Neural progenitor cell (in vitro differentiated cells): ENCODE results near the gene CPA4. TPM values are rescaled to one million over a fixed set of nuclear protein-coding genes. Genes with fewer than 3 reads are reported as not detected.
"Not testable (repeated sequence)": the region's sequence is repeated elsewhere in the genome, so short reads cannot be mapped to it uniquely, and the experiment has no call there.

Experiments
- DNase-seq: peaks from one replicate; pipeline ENCODE4 v3.0.0-alpha.2; 2016; ENCODE audit warnings: low spot score
- H2AFZ ChIP-seq: fragments of 200-600 bp; sonication (generic); replicated peaks from 2 replicates; pipeline ENCODE4 v1.6.1; 2016; ENCODE audit warnings: antibody characterized with exemption
- H3F3A ChIP-seq: fragments of 200-600 bp; sonication (generic); 2 replicates; pipeline ENCODE4 v1.6.1; 2016; ENCODE audit warnings: antibody characterized with exemption, low read depth
- H3K27ac ChIP-seq: fragments of 200-600 bp; sonication (generic); 2 replicates; pipeline ENCODE4 v1.5.1; 2016; ENCODE audit warnings: mild to moderate bottlenecking
- H3K27me3 ChIP-seq: fragments of 200-600 bp; sonication (generic); 2 replicates; pipeline ENCODE4 v1.6.1; 2016; ENCODE audit warnings: mild to moderate bottlenecking, moderate library complexity
- H3K36me3 ChIP-seq: fragments of 200-600 bp; sonication (generic); 2 replicates; pipeline ENCODE4 v1.5.1; 2016
- H3K4me1 ChIP-seq: fragments of 200-600 bp; sonication (generic); 2 replicates; pipeline ENCODE4 v1.6.1; 2016; ENCODE audit warnings: mixed run types
- H3K4me2 ChIP-seq: fragments of 200-600 bp; sonication (generic); 2 replicates; pipeline ENCODE4 v1.6.1; 2016
- H3K4me3 ChIP-seq: fragments of 200-600 bp; sonication (generic); 2 replicates; pipeline ENCODE4 v1.5.1; 2016
- H3K79me2 ChIP-seq: fragments of 200-600 bp; sonication (generic); 2 replicates; pipeline ENCODE4 v1.6.1; 2016; ENCODE audit warnings: low read depth
- H3K9ac ChIP-seq: fragments of 200-600 bp; sonication (generic); 2 replicates; pipeline ENCODE4 v1.6.1; 2016
- H3K9me3 ChIP-seq: fragments of 200-600 bp; sonication (generic); 2 replicates; pipeline ENCODE4 v1.5.1; 2016; ENCODE audit warnings: low read depth
- H4K20me1 ChIP-seq: fragments of 200-600 bp; sonication (generic); 2 replicates; pipeline ENCODE4 v1.6.1; 2016; ENCODE audit warnings: low read depth
- H3K27ac Mint-ChIP-seq: 3 replicates; pipeline ENCODE4 v1.8.0; 2021; ENCODE audit warnings: mixed read lengths
- H3K27me3 Mint-ChIP-seq: 2 replicates; pipeline ENCODE4 v1.8.0; 2022; ENCODE audit warnings: low read depth, mild to moderate bottlenecking, inconsistent platforms, moderate library complexity, mixed read lengths; ENCODE audit not compliant: insufficient read depth
- H3K36me3 Mint-ChIP-seq: 3 replicates; pipeline ENCODE4 v1.8.0; 2021; ENCODE audit warnings: mixed read lengths
- H3K4me1 Mint-ChIP-seq: 3 replicates; pipeline ENCODE4 v1.8.0; 2021; ENCODE audit warnings: mixed read lengths
- H3K4me3 Mint-ChIP-seq: 3 replicates; pipeline ENCODE4 v1.8.0; 2021; ENCODE audit warnings: mild to moderate bottlenecking, moderate library complexity, mixed read lengths
- H3K9me3 Mint-ChIP-seq: 3 replicates; pipeline ENCODE4 v1.8.0; 2020; ENCODE audit warnings: mixed read lengths
- EZH2 ChIP-seq: fragments of 200-600 bp; sonication (generic); IDR thresholded peaks from 2 replicates; pipeline ENCODE4 v1.6.1; 2017; ENCODE audit warnings: antibody characterized with exemption, mild to moderate bottlenecking, moderate library complexity
- EZH2phosphoT487 ChIP-seq: fragments of 200-600 bp; sonication (generic); IDR thresholded peaks from 2 replicates; pipeline ENCODE4 v1.6.1; 2017; ENCODE audit warnings: antibody characterized with exemption
- total RNA-seq: library from RNA; depleted of rRNA; stranded (reverse); fragments of >200 nt; gene quantifications from 2 replicates; pipeline ENCODE4 v1.2.3, GENCODE V29; 2015; ENCODE audit warnings: low replicate concordance
- TF ChIP-seq, protein P1 (sequence below): fragments of 200-600 bp; sonication (generic); IDR thresholded peaks from 2 replicates; pipeline ENCODE4 v1.5.1; 2017; ENCODE audit warnings: antibody characterized with exemption, mild to moderate bottlenecking

CPA4 gene
- not detected in 2 replicates for total RNA-seq

DNA sequence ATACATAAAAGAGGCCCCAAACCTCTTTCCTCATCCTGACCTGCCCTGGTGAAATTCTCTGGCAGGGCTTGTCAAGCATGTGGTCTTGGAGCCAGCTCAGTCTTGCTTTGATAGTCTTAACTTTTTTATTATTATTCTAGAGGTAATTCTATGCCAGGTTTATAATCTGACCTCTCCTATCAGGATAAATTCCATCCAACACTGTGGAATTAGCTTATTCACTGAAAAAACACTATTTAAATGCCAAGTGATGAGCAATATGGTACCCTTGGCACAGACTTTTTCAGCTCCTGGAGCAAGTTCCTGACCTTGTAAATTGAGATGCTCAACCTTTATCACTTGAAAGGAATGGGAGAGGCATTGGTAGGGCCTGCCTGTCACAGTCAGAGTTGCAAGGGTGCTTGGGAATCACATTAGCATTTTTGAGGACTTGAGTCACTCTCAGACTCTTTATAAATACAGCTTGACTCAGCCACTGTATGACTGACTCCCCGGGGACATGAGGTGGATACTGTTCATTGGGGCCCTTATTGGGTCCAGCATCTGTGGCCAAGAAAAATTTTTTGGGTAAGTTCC is at the start of gene CPA4:
Gene CPA4 (plus strand): TSS at position 480 of the 576 bp plus-strand sequence. CDS start 20 bp downstream, at position 500.
- no peaks in the 10 kb centered on the region for H3K9me3 ChIP-seq
- no peaks in the 10 kb centered on the region for H4K20me1 ChIP-seq
- no peaks in the 10 kb centered on the region for H3F3A ChIP-seq
- no peak for TF ChIP-seq EZH2
- TF ChIP-seq, protein P1, sequence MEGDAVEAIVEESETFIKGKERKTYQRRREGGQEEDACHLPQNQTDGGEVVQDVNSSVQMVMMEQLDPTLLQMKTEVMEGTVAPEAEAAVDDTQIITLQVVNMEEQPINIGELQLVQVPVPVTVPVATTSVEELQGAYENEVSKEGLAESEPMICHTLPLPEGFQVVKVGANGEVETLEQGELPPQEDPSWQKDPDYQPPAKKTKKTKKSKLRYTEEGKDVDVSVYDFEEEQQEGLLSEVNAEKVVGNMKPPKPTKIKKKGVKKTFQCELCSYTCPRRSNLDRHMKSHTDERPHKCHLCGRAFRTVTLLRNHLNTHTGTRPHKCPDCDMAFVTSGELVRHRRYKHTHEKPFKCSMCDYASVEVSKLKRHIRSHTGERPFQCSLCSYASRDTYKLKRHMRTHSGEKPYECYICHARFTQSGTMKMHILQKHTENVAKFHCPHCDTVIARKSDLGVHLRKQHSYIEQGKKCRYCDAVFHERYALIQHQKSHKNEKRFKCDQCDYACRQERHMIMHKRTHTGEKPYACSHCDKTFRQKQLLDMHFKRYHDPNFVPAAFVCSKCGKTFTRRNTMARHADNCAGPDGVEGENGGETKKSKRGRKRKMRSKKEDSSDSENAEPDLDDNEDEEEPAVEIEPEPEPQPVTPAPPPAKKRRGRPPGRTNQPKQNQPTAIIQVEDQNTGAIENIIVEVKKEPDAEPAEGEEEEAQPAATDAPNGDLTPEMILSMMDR = no peak
- TF ChIP-seq EZH2phosphoT487 = no peak
- no peak within 1 kb of the TSS for H3K4me3 Mint-ChIP-seq
- peaks cover 12% of the 10 kb centered on the region for H3K27me3 Mint-ChIP-seq
- no peaks in the 10 kb centered on the region for H3K36me3 Mint-ChIP-seq
- H3K4me1 Mint-ChIP-seq = peaks cover 21% of the 10 kb centered on the region
- no peaks in the 10 kb centered on the region for H3K27me3 ChIP-seq
- no peak within 1 kb of the TSS for H3K27ac ChIP-seq
- no peak within 1 kb of the TSS for H3K4me3 ChIP-seq
- no peaks in the 10 kb centered on the region for H3K4me1 ChIP-seq
- H3K79me2 ChIP-seq = no peaks in the 10 kb centered on the region
- peaks cover 25% of the 10 kb centered on the region for H3K9me3 Mint-ChIP-seq
- no peak within 1 kb of the TSS for H3K4me2 ChIP-seq
- peak within 1 kb of the TSS; percentile 76 for H3K27ac Mint-ChIP-seq
- no peaks in the 10 kb centered on the region for H3K36me3 ChIP-seq
- no peak within 1 kb of the TSS for H2AFZ ChIP-seq
- H3K9ac ChIP-seq = no peak within 1 kb of the TSS
- DNase-seq = no peak

GRCh38 chr7:130243486-130243885 is 49.5 kb upstream of the CPA4 start:
- H3K27me3 Mint-ChIP-seq, H3K4me1 Mint-ChIP-seq, H3F3A ChIP-seq, H3K4me1 ChIP-seq, H3K36me3 Mint-ChIP-seq, H3K4me3 Mint-ChIP-seq, H3K27ac ChIP-seq, H3K79me2 ChIP-seq, H3K4me3 ChIP-seq, H4K20me1 ChIP-seq, H3K36me3 ChIP-seq, DNase-seq, H3K4me2 ChIP-seq, H3K9me3 ChIP-seq, H3K9ac ChIP-seq, H3K27me3 ChIP-seq: not testable (repeated sequence)
- H3K9me3 Mint-ChIP-seq = peaks cover 18% of the 10 kb centered on the region
- peak overlapping the region; percentile 63 for H2AFZ ChIP-seq
- peak overlapping the region; percentile 37 for H3K27ac Mint-ChIP-seq

DNA sequence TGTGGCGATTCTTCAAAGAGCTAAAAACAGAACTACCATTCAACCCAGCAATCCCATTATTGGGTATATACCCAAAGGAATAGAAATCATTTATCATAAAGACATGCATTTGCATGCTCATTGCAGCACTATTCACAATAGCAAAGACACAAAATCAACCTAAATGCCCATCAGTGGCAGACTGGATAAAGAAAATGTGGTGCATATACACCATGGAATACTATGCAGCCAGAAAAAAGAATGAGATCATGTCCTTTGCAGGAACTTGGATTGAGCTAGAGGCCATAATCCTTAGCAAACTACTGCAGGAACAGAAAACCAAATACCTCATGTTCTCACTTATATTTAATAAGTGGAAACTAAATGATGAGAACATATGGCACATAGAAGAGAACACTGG is 46.5 kb upstream of the CPA4 start:
- not testable (repeated sequence) for H2AFZ ChIP-seq, H3K9ac ChIP-seq, H3K4me3 ChIP-seq, H3K4me1 Mint-ChIP-seq, H4K20me1 ChIP-seq, H3K79me2 ChIP-seq, DNase-seq, H3K36me3 Mint-ChIP-seq, H3K4me2 ChIP-seq, H3F3A ChIP-seq, H3K27me3 ChIP-seq, H3K4me1 ChIP-seq, H3K9me3 ChIP-seq, H3K36me3 ChIP-seq, H3K27ac ChIP-seq, H3K27ac Mint-ChIP-seq, H3K4me3 Mint-ChIP-seq
- peaks cover 11% of the 10 kb centered on the region for H3K27me3 Mint-ChIP-seq
- peaks cover 22% of the 10 kb centered on the region for H3K9me3 Mint-ChIP-seq

- H3K27ac Mint-ChIP-seq, H3K36me3 ChIP-seq, H3K4me1 Mint-ChIP-seq, H3K27ac ChIP-seq, H4K20me1 ChIP-seq, H3K4me3 Mint-ChIP-seq, H3F3A ChIP-seq, H2AFZ ChIP-seq, H3K4me2 ChIP-seq, H3K9ac ChIP-seq, H3K36me3 Mint-ChIP-seq, DNase-seq, H3K4me3 ChIP-seq, H3K9me3 ChIP-seq, H3K27me3 ChIP-seq, H3K79me2 ChIP-seq, H3K4me1 ChIP-seq: not testable (repeated sequence)
- H3K9me3 Mint-ChIP-seq = peaks cover 33% of the 10 kb centered on the region
- peaks cover 16% of the 10 kb centered on the region for H3K27me3 Mint-ChIP-seq
Observed at GRCh38 chr7:130248842-130249241, 44.1 kb upstream of the CPA4 start.

- H3K4me3 Mint-ChIP-seq = not testable (repeated sequence)
- peaks cover 33% of the 10 kb centered on the region for H3K9me3 Mint-ChIP-seq
Observed at GRCh38 chr7:130249626-130250025, 43.3 kb upstream of the CPA4 start.

More at GRCh38 chr7:130249626-130250025, 43.3 kb upstream of the CPA4 start:
- H3K4me3 ChIP-seq, DNase-seq, H3K9me3 ChIP-seq, H3K4me1 Mint-ChIP-seq, H3K36me3 Mint-ChIP-seq, H3K27ac Mint-ChIP-seq, H3K4me2 ChIP-seq, H4K20me1 ChIP-seq, H3K36me3 ChIP-seq, H3K9ac ChIP-seq, H2AFZ ChIP-seq, H3F3A ChIP-seq, H3K79me2 ChIP-seq, H3K27me3 ChIP-seq, H3K27ac ChIP-seq, H3K4me1 ChIP-seq: not testable (repeated sequence)
- peaks cover 16% of the 10 kb centered on the region for H3K27me3 Mint-ChIP-seq
